Stimulated activated effector memory CD8-positive, alpha-beta T cell treated with anti-CD3 and anti-CD28 coated beads, Interleukin-12 subunit alpha, Interleukin-12 subunit beta, amount 100 ng/mL, for 72 hours (primary cell): ENCODE measurements around the gene ARHGAP12.

ENCODE experiments used
- ATAC-seq: fragments of 150-1000 bp; cut with Tn5 transposase; 2 replicates; pipeline ENCODE4 v1.10.0; 2021
- DNase-seq, 2 donors: peaks; one replicate each; pipeline ENCODE4 v3.0.0; 2021 to 2022; ENCODE audit warnings: low spot score in 2 of 2
- H3K27ac Mint-ChIP-seq: one replicate; pipeline ENCODE4 v1.8.0; 2022; ENCODE audit warnings: mild to moderate bottlenecking, mixed read lengths
- H3K36me3 Mint-ChIP-seq: one replicate; pipeline ENCODE4 v1.8.0; 2022; ENCODE audit warnings: mild to moderate bottlenecking, mixed read lengths
- H3K4me1 Mint-ChIP-seq: one replicate; pipeline ENCODE4 v1.8.0; 2022; ENCODE audit warnings: mixed read lengths
- H3K4me3 Mint-ChIP-seq: one replicate; pipeline ENCODE4 v1.8.0; 2022; ENCODE audit warnings: mild to moderate bottlenecking, mixed read lengths
- H3K9me3 Mint-ChIP-seq: one replicate; pipeline ENCODE4 v1.8.0; 2022; ENCODE audit warnings: mixed read lengths

The ARHGAP12 gene

DNA sequence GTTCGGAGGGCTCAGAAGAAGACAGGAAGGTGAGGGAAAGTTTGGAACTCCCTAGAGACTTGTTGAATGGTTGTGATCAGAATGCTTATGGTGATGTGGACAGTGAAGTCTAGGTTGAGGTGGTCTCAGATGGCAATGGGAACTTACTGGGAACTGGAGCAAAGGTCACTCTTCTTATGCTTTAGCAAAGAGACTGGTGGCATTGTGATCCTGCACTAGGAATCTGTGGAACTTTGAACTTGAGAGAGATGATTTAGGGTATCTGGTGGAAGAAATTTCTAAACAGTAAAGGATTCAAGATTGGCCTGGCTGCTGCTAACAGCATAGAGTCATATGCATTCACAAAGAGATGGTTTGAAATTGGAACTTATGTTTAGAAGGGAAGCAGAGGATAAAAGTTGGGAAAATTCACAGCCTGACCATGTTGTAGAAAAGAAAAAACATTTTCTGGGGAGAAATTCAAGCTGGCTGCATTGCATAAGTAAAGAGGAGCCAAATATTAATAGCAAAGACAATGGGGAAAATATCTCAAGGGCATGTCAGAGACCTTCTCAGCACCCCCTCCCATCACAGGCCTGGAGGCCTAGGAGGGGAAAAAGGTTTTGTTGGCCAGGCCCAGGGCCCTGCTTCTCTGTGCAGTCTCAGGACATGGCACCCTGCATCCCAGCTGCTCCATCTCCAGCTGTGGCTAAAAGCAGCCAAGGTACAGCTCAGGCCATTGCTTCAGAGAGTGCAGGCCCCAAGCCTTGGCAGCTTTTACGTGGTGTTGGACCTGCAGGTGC is 26.0 kb upstream of the ARHGAP12 start:
- H3K27ac Mint-ChIP-seq = no peak overlapping the region

GRCh38 chr10:31953480-31953879 is 24.8 kb upstream of the ARHGAP12 start:
- Mint-ChIP-seq H3K27ac (no peak overlapping the region), H3K4me1 (peaks cover 6% of the 10 kb centered on the region), H3K4me3 (no peak overlapping the region), H3K36me3 (peaks cover 4% of the 10 kb centered on the region), H3K9me3 (peaks cover 11% of the 10 kb centered on the region)
- DNase-seq (no peak), ATAC-seq (no peak)

More for the DNA sequence above, 26.0 kb upstream of the ARHGAP12 start:
- peaks cover 11% of the 10 kb centered on the region for H3K9me3 Mint-ChIP-seq
- DNase-seq (no peak), ATAC-seq (no peak)
- no peak overlapping the region for H3K4me3 Mint-ChIP-seq
- peaks cover 6% of the 10 kb centered on the region for H3K4me1 Mint-ChIP-seq
- peaks cover 4% of the 10 kb centered on the region for H3K36me3 Mint-ChIP-seq

GRCh38 chr10:31953080-31953479 is 24.4 kb upstream of the ARHGAP12 start:
- H3K36me3 Mint-ChIP-seq = peaks cover 2% of the 10 kb centered on the region
- DNase-seq (no peak), ATAC-seq (no peak)
- H3K4me3 Mint-ChIP-seq = no peak overlapping the region
- H3K27ac Mint-ChIP-seq = no peak overlapping the region
- H3K9me3 Mint-ChIP-seq = peaks cover 11% of the 10 kb centered on the region
- peaks cover 6% of the 10 kb centered on the region for H3K4me1 Mint-ChIP-seq

- Mint-ChIP-seq H3K9me3 (peaks cover 11% of the 10 kb centered on the region), H3K27ac (no peak overlapping the region), H3K4me3 (no peak overlapping the region), H3K4me1 (peaks cover 6% of the 10 kb centered on the region), H3K36me3 (no peaks in the 10 kb centered on the region)
- DNase-seq (no peak), ATAC-seq (no peak)
These were observed 23.4 kb upstream of the ARHGAP12 start for GRCh38 chr10:31952066-31952465.

DNA sequence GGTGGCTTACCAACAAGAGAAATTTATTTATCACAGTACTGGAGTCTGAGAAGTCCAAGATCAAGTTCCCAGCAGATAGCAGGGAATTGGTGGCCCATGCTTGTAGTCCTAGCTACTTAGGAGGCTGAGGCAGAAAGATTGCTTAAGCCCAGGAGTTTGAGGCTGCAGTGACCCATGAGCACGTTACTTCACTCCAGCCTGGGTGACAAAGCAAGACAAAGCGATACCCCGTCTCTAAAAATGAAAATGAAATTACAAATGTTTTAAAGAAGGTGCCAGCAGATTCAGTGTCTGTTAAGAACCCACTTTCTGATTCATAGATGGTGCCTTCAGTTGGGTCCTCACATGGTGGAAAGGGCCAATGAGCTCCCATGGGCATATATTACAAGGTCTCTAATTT is 20.6 kb upstream of the ARHGAP12 start:
- peaks cover 5% of the 10 kb centered on the region for H3K9me3 Mint-ChIP-seq
- DNase-seq (no peak), ATAC-seq (no peak)
- H3K27ac Mint-ChIP-seq = no peak overlapping the region
- H3K36me3 Mint-ChIP-seq = no peaks in the 10 kb centered on the region
- no peak overlapping the region for H3K4me3 Mint-ChIP-seq
- H3K4me1 Mint-ChIP-seq = no peaks in the 10 kb centered on the region

GRCh38 chr10:31948021-31948420 is 19.4 kb upstream of the ARHGAP12 start:
- Mint-ChIP-seq H3K36me3 (no peaks in the 10 kb centered on the region), H3K4me1 (no peaks in the 10 kb centered on the region), H3K9me3 (peaks cover 2% of the 10 kb centered on the region), H3K27ac (no peak overlapping the region), H3K4me3 (no peak overlapping the region)
- ATAC-seq (no peak), DNase-seq (no peak)

- DNase-seq (no peak), ATAC-seq (no peak)
- peaks cover 2% of the 10 kb centered on the region for H3K9me3 Mint-ChIP-seq
- H3K4me1 Mint-ChIP-seq = no peaks in the 10 kb centered on the region
- H3K4me3 Mint-ChIP-seq = no peak overlapping the region
- no peaks in the 10 kb centered on the region for H3K36me3 Mint-ChIP-seq
- H3K27ac Mint-ChIP-seq = no peak overlapping the region
These were observed 18.7 kb upstream of the ARHGAP12 start for GRCh38 chr10:31947144-31947926.

- H3K4me3 Mint-ChIP-seq = no peak overlapping the region
- H3K9me3 Mint-ChIP-seq = no peaks in the 10 kb centered on the region
- no peak overlapping the region for H3K27ac Mint-ChIP-seq
- H3K4me1 Mint-ChIP-seq = no peaks in the 10 kb centered on the region
- no peaks in the 10 kb centered on the region for H3K36me3 Mint-ChIP-seq
- ATAC-seq = no peak
- DNase-seq = no peak
These were observed 16.8 kb upstream of the ARHGAP12 start for GRCh38 chr10:31945392-31945791.

DNA sequence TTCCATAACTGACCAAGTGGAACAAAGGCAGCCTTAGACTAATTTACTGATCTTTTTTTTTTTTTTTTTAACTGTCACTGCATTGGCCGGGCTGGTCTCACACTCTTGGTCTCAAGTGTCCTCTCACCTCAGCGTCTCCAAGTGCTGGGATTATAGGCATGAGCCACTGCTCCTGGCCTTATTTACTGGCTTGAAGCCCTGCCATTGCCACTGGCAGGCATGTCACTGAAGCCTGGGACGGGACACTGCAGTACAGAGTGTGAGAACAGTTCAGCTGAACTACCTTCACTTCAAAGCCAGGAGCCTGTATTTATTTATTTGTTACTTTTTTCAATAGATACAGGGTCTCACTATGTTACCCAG is 15.4 kb upstream of the ARHGAP12 start:
- no peaks in the 10 kb centered on the region for H3K4me1 Mint-ChIP-seq
- DNase-seq (no peak), ATAC-seq (no peak)
- H3K4me3 Mint-ChIP-seq = no peak overlapping the region
- H3K36me3 Mint-ChIP-seq = no peaks in the 10 kb centered on the region
- H3K9me3 Mint-ChIP-seq = no peaks in the 10 kb centered on the region
- no peak overlapping the region for H3K27ac Mint-ChIP-seq

- ATAC-seq (no peak), DNase-seq (no peak)
- H3K9me3 Mint-ChIP-seq = no peaks in the 10 kb centered on the region
- no peak overlapping the region for H3K4me3 Mint-ChIP-seq
- no peak overlapping the region for H3K27ac Mint-ChIP-seq
- no peaks in the 10 kb centered on the region for H3K4me1 Mint-ChIP-seq
- no peaks in the 10 kb centered on the region for H3K36me3 Mint-ChIP-seq
These were observed 14.3 kb upstream of the ARHGAP12 start for GRCh38 chr10:31942892-31943291.

- no peaks in the 10 kb centered on the region for H3K9me3 Mint-ChIP-seq
- H3K4me1 Mint-ChIP-seq = no peaks in the 10 kb centered on the region
- H3K36me3 Mint-ChIP-seq = no peaks in the 10 kb centered on the region
These were observed 13.8 kb upstream of the ARHGAP12 start for GRCh38 chr10:31942435-31942834.

DNA sequence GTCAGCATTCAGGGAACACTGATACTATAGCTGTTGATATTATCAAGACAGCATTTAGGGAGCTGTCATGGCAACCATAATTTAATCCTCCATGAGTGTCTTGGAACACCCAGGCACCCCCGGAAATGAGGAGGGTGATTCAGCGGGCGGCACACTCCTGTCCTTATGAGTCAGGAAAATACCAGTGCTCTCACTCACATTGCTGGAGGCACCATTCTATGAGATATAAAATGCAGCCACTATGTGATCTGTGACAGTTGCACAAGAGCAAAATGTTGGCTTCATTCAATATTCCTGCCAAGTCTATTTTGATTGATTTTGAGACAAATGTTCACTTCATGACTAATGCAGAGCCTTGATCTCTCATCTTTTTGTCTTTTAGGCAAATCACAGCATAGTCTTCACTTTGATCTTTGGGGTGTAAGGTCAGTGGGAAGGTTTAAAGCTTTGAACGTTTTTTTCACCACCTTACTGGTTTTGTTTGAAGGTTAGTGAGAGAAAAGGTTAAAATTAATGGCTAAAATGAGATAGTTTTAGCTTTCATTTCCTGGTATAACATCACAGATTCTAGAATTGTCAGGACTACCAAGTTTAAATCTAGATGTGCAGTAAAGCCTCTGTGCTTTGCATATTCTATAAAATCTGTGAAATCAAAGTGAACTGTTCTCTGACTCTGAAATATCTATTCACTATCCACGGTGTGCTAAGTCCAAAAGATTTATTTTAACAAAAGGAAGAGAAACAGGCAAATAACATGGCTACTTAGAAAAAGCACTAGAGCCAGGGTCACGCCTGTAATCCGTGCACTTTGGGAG is 12.4 kb upstream of the ARHGAP12 start:
- H3K9me3 Mint-ChIP-seq = no peaks in the 10 kb centered on the region
- no peaks in the 10 kb centered on the region for H3K36me3 Mint-ChIP-seq
- H3K27ac Mint-ChIP-seq = no peak overlapping the region
- no peaks in the 10 kb centered on the region for H3K4me1 Mint-ChIP-seq
- H3K4me3 Mint-ChIP-seq = no peak overlapping the region
- ATAC-seq (no peak), DNase-seq (no peak)

More at GRCh38 chr10:31942435-31942834, 13.8 kb upstream of the ARHGAP12 start:
- ATAC-seq = no peak
- DNase-seq = no peak
- H3K27ac Mint-ChIP-seq = no peak overlapping the region
- H3K4me3 Mint-ChIP-seq = no peak overlapping the region

DNA sequence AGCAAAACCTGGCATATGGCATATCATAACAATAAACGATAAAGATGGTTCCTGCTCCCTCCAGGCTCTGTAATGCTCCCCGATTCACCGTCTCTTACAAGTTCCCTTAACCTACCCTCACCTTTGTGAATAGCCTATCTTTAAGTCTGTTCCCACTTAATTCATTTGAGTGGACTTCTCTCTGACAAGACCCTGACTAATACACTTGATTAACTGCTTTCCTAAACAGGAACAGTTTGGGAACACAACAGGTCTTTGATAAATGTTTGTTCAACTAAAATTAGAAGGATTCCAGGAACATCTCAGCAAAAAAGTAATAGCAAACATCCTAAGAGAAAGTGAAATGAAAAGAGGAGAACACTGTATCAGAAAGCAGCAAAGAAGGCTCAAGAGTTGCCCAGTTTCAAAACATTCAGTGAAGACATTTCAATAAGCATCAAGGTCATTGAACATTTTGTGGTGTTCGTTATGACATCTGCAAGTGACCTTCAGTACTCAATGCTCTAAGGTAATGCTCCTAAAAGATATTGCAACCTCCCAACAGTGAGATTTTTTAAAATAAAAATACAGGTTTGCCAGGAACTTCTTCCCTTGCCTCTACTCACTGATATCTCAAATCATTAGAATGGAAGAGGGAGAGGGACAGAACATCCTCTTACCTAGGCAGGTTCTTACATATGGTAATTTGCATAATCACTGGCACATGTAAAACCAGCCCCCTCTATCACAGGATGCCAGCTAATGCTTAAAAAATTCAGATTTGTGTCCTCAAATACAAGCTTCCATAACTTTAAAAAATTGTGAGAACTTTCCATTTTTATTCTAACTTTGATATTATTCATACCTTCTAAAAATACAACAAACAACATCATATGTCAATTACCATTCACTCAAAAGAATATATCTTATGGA is 11.4 kb upstream of the ARHGAP12 start:
- Mint-ChIP-seq H3K36me3 (no peaks in the 10 kb centered on the region), H3K9me3 (no peaks in the 10 kb centered on the region), H3K4me3 (no peak overlapping the region), H3K27ac (no peak overlapping the region), H3K4me1 (no peaks in the 10 kb centered on the region)
- DNase-seq = no peak
- ATAC-seq = no peak

GRCh38 chr10:31937371-31937770 is 8.7 kb upstream of the ARHGAP12 start:
- Mint-ChIP-seq H3K36me3 (no peaks in the 10 kb centered on the region), H3K4me1 (no peaks in the 10 kb centered on the region), H3K27ac (no peak overlapping the region), H3K9me3 (no peaks in the 10 kb centered on the region), H3K4me3 (no peak overlapping the region)
- DNase-seq (no peak), ATAC-seq (no peak)

GRCh38 chr10:31936933-31937332 is 8.3 kb upstream of the ARHGAP12 start:
- Mint-ChIP-seq H3K4me3 (no peak overlapping the region), H3K36me3 (no peaks in the 10 kb centered on the region), H3K9me3 (no peaks in the 10 kb centered on the region), H3K4me1 (no peaks in the 10 kb centered on the region), H3K27ac (no peak overlapping the region)
- no peak for ATAC-seq
- DNase-seq = no peak
